Jurkat, Clone E6-1 (cell line): ENCODE data around the gene XAGE5. TPM values are rescaled to one million over a fixed set of nuclear protein-coding genes. Genes with fewer than 3 reads are reported as not detected.
"Not testable (repeated sequence)": the region's sequence is repeated elsewhere in the genome, so short reads cannot be mapped to it uniquely, and the experiment has no call there.

ENCODE experiments used
- DNase-seq: peaks from one replicate; pipeline ENCODE4 v3.0.0-alpha.2; 2011; ENCODE audit warnings: low read depth, low spot score
- H3K4me3 ChIP-seq: 2 replicates; pipeline ENCODE4 v1.5.1; 2011; ENCODE audit warnings: mild to moderate bottlenecking, low read length, control low read depth, moderate library complexity
- polyA plus RNA-seq: library from polyadenylated mRNA; unstranded; fragments of >200 nt; gene quantifications from one replicate; pipeline ENCODE4 v1.2.1, GENCODE V29; 2012; ENCODE audit warnings: missing spikeins; ENCODE audit not compliant: insufficient read length, insufficient read depth

The XAGE5 gene
- not detected for polyA plus RNA-seq

DNA sequence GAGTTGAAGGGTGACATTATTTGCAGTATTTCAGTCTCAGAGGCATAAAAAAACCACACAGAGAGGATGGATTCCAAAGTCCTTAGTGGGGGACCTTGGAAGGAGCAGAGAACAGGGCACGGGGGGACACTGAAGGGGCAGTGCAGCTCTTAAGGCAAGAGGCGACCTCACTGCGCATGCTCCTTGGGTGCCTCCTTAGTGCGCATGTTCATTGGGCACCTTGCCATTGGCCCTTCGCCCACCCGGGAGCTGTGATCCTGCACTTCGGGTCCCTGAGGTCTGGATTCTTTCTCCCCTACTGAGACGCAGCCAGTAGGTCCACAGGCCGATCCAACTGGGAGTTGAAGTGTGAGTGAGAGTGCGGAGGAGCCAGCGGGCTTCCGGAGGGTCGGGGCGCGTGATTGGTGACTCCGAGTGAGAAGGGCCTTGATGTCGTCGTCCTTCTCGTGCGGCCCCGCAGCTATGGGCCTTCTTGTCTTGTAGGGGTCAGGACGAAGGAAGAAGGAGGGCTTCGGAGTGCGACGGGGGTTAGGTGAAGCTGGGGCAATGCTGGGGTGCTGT is at the start of gene XAGE5:
TSS of gene XAGE5 (plus strand) at position 223 of the 561 bp plus-strand sequence. CDS start 1,280 bp downstream, outside the sequence.
- no peak for DNase-seq

DNA sequence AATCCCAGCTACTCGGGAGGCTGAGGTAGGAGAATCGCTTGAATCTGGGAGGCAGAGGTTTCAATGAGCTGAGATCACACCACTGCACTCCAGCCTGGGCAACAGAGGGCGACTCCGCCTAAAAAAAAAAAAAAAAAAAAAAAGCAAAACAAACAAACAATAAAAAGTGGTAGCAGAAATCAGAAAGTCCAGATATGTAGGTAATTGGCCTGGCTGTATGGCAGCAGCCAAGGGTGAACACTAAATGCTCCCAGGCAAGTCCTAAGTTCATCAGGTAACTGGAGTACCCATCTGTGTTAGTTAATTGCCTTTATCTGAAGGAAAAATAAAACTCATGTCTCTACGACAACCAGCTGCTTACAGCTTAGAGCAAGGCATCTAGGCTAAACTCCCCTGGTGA is 45.1 kb upstream of the XAGE5 start:
- not testable (repeated sequence) for DNase-seq, H3K4me3 ChIP-seq

More for the DNA sequence above, at the start of gene XAGE5:
- no peak within 1 kb of the TSS for H3K4me3 ChIP-seq

DNA sequence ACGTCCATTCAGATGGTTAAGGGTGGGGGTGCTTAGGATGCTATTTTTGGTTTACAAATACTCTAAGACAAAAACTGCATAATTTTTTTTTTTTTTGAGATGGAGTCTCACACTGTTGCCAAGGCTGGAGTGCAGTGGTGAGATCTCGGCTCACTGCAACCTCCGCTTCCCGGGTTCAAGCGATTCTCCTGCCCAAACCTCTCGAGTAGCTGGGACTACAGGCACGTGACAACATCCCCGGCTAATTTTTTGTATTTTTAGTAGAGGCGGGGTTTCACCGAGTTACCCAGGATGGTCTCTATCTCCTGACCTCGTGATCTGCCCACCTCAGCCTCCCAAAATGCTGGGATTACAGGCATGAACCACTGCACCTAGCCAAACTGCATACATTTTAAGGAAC is 37.6 kb upstream of the XAGE5 start:
- not testable (repeated sequence) for DNase-seq, H3K4me3 ChIP-seq

- not testable (repeated sequence) for H3K4me3 ChIP-seq, DNase-seq
Measured at GRCh38 chrX:52797327-52797726, 13.8 kb upstream of the XAGE5 start, which contains the start of gene SPANXN5. TSS of gene SPANXN5 (minus strand) at chrX:52797427. CDS start at chrX:52797348, 79 bp downstream.

GRCh38 chrX:52804876-52805275 is 6.2 kb upstream of the XAGE5 start:
- H3K4me3 ChIP-seq, DNase-seq: not testable (repeated sequence)

- H3K4me3 ChIP-seq, result no peak overlapping the region
- DNase-seq, result no peak
Measured at GRCh38 chrX:52819788-52820187, 8.7 kb downstream of the XAGE5 start.

DNA sequence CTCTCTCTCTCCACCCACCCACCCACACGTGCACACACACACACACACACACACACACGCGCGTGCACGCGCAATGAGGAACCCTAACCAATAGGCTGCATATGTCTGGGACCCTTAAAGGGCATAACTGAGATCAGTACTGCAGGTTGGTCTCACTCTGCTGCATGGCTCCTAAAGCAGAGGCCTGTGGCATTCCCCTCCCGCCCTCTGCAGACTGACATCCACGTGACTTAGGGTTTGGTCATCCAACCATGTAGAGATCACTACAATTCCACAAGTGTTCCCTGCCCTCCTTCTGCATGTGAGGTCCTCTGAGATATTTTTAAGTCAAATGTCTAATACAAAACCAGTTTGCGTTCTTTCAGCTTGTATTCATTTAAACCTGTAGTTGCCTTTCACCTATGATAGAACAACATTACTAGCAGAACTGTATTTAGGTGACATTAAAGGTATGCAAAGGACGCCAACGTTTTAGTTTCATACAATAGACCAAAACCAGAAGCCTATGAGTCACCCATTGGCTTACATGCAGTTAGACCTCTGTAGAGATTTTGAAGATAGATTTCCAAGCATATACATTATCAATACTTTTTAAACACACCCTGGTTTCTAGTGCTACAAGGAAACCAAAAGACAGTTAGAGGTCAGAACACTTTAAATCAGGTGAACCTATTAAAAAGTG is 10.1 kb downstream of the XAGE5 start:
- no peak overlapping the region for H3K4me3 ChIP-seq
- DNase-seq, result no peak

- no peak overlapping the region for H3K4me3 ChIP-seq
- no peak for DNase-seq
Measured at GRCh38 chrX:52824608-52825007, 13.5 kb downstream of the XAGE5 start.

DNA sequence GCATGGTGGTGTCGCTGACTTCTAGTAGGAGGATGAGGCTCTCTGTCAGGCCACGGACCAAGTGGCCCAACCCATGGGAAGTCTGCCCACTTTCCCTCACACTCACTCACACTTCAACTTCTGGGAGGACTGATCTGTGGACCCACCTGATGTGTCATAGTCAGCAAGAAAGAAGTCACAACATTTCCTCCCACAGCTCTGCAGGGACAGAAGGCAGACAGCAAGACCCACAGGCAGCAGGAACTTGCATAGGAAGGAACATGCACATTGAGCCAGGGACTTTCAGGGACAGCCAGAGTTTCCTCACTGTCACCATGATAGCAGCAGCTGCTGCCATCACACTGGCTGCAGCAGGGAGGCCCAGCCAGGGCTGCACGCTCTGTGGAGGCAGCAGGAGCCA is 19.5 kb downstream of the XAGE5 start:
- no peak for DNase-seq

DNA sequence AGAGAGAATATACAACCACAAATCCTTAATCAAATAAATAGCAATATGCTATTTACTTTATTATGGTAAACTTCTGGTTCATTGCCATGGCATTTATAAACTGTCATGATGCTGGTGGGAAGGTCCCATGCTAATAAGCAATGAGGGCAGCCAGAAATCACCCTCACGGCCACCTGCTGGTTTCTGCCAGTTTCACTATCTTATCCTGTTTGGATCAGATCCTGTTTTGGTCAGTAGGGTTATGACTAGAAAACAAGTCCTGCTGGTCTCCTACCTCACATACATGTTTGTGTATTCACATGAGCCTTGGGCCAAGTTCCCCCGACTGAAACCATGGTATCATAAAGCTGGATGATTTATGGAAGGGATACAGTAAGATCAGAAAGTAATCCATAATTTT is 28.1 kb downstream of the XAGE5 start:
- DNase-seq, result no peak
- H3K4me3 ChIP-seq, result no peak overlapping the region

More for the DNA sequence above, 19.5 kb downstream of the XAGE5 start:
- no peak overlapping the region for H3K4me3 ChIP-seq

- not testable (repeated sequence) for H3K4me3 ChIP-seq, DNase-seq
Measured at GRCh38 chrX:52843619-52844018, 32.5 kb downstream of the XAGE5 start.

GRCh38 chrX:52852110-52852860 is 41.2 kb downstream of the XAGE5 start:
- H3K4me3 ChIP-seq, result no peak overlapping the region
- no peak for DNase-seq

- not testable (repeated sequence) for H3K4me3 ChIP-seq, DNase-seq
Measured at GRCh38 chrX:52856991-52857525, 46.0 kb downstream of the XAGE5 start.

DNA sequence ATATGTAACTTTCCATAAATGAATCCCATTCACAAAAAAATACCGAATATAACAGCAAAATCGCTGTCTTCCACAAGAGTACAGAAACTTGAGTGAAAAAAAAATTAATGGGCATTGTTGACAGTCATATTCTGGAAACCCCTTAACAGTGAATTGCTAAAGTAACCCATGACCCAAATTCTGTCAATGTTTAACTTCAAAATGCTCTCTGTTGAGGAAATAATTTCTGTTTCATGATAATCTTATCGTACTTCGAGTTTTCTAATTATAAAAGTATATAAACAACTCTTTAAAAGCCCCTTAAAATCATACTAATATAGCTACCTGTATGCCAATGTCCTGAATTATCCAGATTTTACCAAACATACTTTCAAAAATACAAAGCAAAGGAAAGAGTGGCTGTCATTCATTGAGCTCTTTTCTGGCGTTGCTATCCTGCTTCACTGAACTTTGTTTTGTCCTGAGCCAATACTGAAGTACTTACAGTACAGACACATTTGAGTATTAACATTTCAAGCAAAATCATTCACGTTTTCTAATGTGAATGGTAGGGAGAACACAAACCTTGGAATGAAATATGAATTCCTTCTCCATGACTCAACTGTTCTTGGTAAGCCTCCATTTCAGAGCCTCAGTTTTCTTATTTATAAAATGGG is 54.4 kb downstream of the XAGE5 start:
- H3K4me3 ChIP-seq, result no peak overlapping the region
- DNase-seq, result no peak
